ENCODE measurements around the gene FAM83D. TPM values are rescaled to one million over a fixed set of nuclear protein-coding genes. Genes with fewer than 3 reads are reported as not detected.
A peak's percentile ranks its signal among the peaks of the same experiment; 100 is the strongest.

The FAM83D gene
- polyA plus RNA-seq, 2 of the 4 experiments (the other 2 are of a cell fraction) = 57.1 to 58.3 TPM

DNA sequence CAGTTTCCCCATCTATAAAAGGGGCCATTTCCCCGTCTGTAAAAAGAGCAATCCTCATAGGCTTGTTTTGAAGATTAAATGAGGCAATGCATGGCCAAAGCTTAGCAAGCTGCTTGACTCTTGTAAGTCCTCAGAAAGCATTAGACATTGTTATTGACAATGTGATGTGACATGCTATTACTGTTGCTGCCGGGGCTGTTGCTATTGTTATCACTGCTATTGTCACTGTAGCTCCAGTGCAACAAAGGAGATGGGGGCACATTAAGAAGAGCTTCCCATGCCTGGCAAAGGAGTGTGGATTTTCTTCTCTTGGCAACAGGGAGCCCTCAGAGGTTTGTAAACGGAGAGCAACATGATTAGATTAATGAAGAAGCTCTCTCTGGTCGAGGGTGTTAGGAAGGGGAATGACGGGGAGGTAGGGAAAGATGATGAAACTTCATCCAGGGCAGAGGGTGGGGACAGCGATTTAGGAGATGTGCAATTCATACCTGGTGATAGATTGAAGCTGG lies 33.1 kb upstream of the FAM83D start:
- Histone ChIP-seq H3K27ac (no peak overlapping the region), H3K4me3 (no peak overlapping the region), H3K9me3 (no peaks in the 10 kb centered on the region), H3K4me1 (peaks cover 9% of the 10 kb centered on the region; the same call in 1 of the 3 replicates), H3K4me2 (no peak overlapping the region)
- ChIA-PET POLR2A (no interaction called here), CTCF (interaction anchor here (0.6 to 6.1 kb wide), 29 partner anchors 8 to 289 kb away, joined by 3 to 84 read pairs (median 4); partner anchors contain the start of genes FAM83D and SLC32A1)
- TF ChIP-seq ZNF302 (CRISPR knock-in tag; IDR thresholded peaks at IDR 0.05) = no peak
- TF ChIP-seq NPAS2 (CRISPR knock-in tag; IDR thresholded peaks at IDR 0.05; ENCODE audit: borderline replicate concordance) = no peak
- TF ChIP-seq POLR2A (IDR thresholded peaks at IDR 0.05; ENCODE audit: low read length) = no peak
- TF ChIP-seq TP53 (CRISPR knock-in tag; IDR thresholded peaks at IDR 0.05) = no peak
- no peak for TF ChIP-seq ZSCAN20 (CRISPR knock-in tag; IDR thresholded peaks at IDR 0.05)
- TF ChIP-seq KDM5A (IDR thresholded peaks at IDR 0.05) = no peak
- TF ChIP-seq ZFP36 (IDR thresholded peaks at IDR 0.05; ENCODE audit: borderline replicate concordance, partially characterized antibody) = no peak
- no peak for TF ChIP-seq CHD2 (IDR thresholded peaks at IDR 0.05; ENCODE audit: low read length, partially characterized antibody)
- DNase-seq (ENCODE audit: low read depth in 1 of 2, low spot score in 1 of 2) (no peak), ATAC-seq (no peak), FAIRE-seq (no peak)
- WGBS (ENCODE audit: missing lambda C conversion rate) = 60% methylated on average over 6 of the region's 6 CpGs

DNA sequence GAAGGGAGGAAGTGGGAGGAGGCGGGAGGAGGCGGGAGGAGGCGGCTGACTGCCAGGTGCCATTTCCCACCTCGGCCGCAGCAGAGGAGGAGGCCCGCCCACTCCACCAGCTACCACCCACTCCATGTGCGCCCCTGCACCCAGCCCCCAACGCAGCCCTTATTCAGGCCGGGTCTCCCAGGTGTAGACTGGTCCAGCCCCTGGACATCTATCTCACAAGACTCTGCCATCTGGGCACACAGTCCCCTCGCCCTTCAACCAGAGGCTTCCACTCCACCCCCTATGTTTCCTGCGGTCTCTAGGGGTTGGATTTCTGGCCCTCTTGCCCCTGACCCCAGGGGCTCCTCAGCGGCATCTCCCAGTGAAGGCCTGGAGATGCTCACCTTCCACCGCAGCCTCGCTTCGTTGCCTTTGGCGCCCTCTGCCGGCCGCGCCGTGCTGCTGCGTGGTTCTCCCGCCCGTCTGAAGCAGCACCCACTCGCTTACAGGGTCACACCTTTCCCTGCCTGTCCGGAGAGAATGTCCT lies 32.6 kb upstream of the FAM83D start:
- H3K4me2 ChIP-seq = peak overlapping the region; percentile 91
- POLR2A ChIA-PET = no interaction called here

DNA sequence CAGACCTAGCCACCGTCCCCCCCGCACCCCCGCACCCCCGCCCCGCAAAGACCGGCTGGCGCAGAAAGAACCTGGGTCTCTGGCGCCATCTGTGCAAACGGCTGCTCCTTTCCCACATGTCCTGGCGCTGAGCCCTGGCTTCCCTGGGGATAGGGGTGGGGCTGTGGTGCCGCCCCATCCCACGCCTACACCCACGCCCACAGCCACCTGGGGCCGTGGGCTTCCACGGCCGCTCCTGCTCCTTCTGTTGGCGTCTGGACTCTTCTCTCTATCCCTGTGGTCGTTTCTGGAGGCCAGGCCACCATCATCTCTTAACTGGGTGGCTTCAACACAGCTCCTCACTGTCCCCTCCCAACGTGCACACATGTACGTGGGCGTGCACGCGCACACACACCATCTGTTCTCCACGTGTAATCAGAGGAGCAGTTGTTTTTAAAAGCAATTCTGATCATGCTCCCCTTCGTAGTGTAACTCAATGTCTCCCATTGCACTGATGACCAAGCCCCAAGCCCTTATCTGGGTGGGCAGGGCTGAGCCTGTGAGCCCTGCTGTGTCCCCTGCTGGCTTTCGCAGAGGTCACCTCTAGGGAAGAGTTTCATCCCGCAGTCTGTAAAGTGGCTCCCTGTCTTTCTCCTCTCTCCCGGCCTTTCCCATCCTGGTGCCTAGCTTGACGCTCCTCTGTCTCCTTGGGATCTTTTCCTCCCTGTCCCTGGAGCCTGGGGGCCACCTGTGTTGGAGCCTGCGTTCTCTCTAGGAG lies 31.9 kb upstream of the FAM83D start:
- peaks cover 9% of the 10 kb centered on the region; the same call in 1 of the 3 replicates for H3K4me1 ChIP-seq
- H3K4me3 ChIP-seq = peak overlapping the region; percentile 37
- H3K4me2 ChIP-seq = peak overlapping the region; percentile 91
- H3K9me3 ChIP-seq = no peaks in the 10 kb centered on the region
- FAIRE-seq (no peak), DNase-seq (ENCODE audit: low read depth in 1 of 2, low spot score in 1 of 2) (peak; percentile 21 to 71), ATAC-seq (peak; percentile 75 to 85)
- WGBS (ENCODE audit: missing lambda C conversion rate) = 34% methylated on average over 21 of the region's 30 CpGs
- POLR2A ChIA-PET = interaction anchor here (0.8 kb wide), 1 partner anchor 32 kb away, joined by 3 read pairs; the partner anchor contains the start of gene FAM83D
- TF ChIP-seq ZFP36 (IDR thresholded peaks at IDR 0.05; ENCODE audit: borderline replicate concordance, partially characterized antibody) = no peak
- no peak for TF ChIP-seq MAFK (IDR thresholded peaks at IDR 0.05; ENCODE audit: partially characterized antibody)
- no peak for TF ChIP-seq CBX8 (IDR thresholded peaks at IDR 0.05)
- TF ChIP-seq RFX5 (IDR thresholded peaks at IDR 0.05) = no peak
- TF ChIP-seq, protein P1, sequence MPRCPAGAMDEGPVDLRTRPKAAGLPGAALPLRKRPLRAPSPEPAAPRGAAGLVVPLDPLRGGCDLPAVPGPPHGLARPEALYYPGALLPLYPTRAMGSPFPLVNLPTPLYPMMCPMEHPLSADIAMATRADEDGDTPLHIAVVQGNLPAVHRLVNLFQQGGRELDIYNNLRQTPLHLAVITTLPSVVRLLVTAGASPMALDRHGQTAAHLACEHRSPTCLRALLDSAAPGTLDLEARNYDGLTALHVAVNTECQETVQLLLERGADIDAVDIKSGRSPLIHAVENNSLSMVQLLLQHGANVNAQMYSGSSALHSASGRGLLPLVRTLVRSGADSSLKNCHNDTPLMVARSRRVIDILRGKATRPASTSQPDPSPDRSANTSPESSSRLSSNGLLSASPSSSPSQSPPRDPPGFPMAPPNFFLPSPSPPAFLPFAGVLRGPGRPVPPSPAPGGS (IDR thresholded peaks at IDR 0.05) = no peak
- TF ChIP-seq, protein P2, sequence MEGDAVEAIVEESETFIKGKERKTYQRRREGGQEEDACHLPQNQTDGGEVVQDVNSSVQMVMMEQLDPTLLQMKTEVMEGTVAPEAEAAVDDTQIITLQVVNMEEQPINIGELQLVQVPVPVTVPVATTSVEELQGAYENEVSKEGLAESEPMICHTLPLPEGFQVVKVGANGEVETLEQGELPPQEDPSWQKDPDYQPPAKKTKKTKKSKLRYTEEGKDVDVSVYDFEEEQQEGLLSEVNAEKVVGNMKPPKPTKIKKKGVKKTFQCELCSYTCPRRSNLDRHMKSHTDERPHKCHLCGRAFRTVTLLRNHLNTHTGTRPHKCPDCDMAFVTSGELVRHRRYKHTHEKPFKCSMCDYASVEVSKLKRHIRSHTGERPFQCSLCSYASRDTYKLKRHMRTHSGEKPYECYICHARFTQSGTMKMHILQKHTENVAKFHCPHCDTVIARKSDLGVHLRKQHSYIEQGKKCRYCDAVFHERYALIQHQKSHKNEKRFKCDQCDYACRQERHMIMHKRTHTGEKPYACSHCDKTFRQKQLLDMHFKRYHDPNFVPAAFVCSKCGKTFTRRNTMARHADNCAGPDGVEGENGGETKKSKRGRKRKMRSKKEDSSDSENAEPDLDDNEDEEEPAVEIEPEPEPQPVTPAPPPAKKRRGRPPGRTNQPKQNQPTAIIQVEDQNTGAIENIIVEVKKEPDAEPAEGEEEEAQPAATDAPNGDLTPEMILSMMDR (IDR thresholded peaks at IDR 0.05) = no peak; the same call in 2 of the 3 replicates
- no peak for TF ChIP-seq RCOR1 (IDR thresholded peaks at IDR 0.05; ENCODE audit: low read depth, low read length)
- no peak for TF ChIP-seq PHF8 (IDR thresholded peaks at IDR 0.05; ENCODE audit: borderline replicate concordance, low read depth)
- no peak for TF ChIP-seq KDM5A (IDR thresholded peaks at IDR 0.05)
- no peak for TF ChIP-seq EHMT2 (IDR thresholded peaks at IDR 0.05; ENCODE audit: low read depth)
- TF ChIP-seq NPAS2 (CRISPR knock-in tag; IDR thresholded peaks at IDR 0.05; ENCODE audit: borderline replicate concordance) = no peak
- H3K27ac ChIP-seq = peak overlapping the region; percentile 53 to 76; a peak in 5 of 6 replicates
- CTCF ChIA-PET = interaction anchor here (0.7 to 6.1 kb wide), 26 partner anchors 9 to 250 kb away, joined by 3 to 84 read pairs (median 4); partner anchors contain the start of genes DHX35, FAM83D and SLC32A1

More for the DNA sequence above, 32.6 kb upstream of the FAM83D start:
- CTCF ChIA-PET = interaction anchor here (0.7 to 6.1 kb wide), 28 partner anchors 8 to 290 kb away, joined by 3 to 84 read pairs (median 5); partner anchors contain the start of genes DHX35, FAM83D and SLC32A1
- peak overlapping the region; percentile 37 for H3K4me3 ChIP-seq
- DNase-seq (ENCODE audit: low read depth in 1 of 2, low spot score in 1 of 2) = peak; percentile 63 to 83
- peak overlapping the region; percentile 53 to 76; a peak in 5 of 6 replicates for H3K27ac ChIP-seq
- H3K9me3 ChIP-seq = no peaks in the 10 kb centered on the region
- TF ChIP-seq MAFK (IDR thresholded peaks at IDR 0.05; ENCODE audit: partially characterized antibody) = no peak
- TF ChIP-seq, protein P2 (IDR thresholded peaks at IDR 0.05) = peak; percentile 82
- no peak for TF ChIP-seq KDM1A (IDR thresholded peaks at IDR 0.05; ENCODE audit: low read depth)
- no peak for TF ChIP-seq EHMT2 (IDR thresholded peaks at IDR 0.05; ENCODE audit: low read depth)
- no peak for TF ChIP-seq RCOR1 (IDR thresholded peaks at IDR 0.05; ENCODE audit: low read depth, low read length)
- TF ChIP-seq SREBF2 (IDR thresholded peaks at IDR 0.05) = no peak
- TF ChIP-seq FOSL2 (IDR thresholded peaks at IDR 0.05) = no peak
- TF ChIP-seq FOSL2 (CRISPR knock-in tag; IDR thresholded peaks at IDR 0.05) = no peak
- TF ChIP-seq RAD21 (conservative IDR thresholded peaks at IDR 0.05 in 1 of 2, IDR thresholded peaks at IDR 0.05 in 1 of 2) = peak; percentile 78 to 89
- TF ChIP-seq FOXS1 (CRISPR knock-in tag; IDR thresholded peaks at IDR 0.05) = no peak
- TF ChIP-seq SMC3 (IDR thresholded peaks at IDR 0.05) = peak; percentile 87
- no peak for TF ChIP-seq HDAC2 (IDR thresholded peaks at IDR 0.05)
- TF ChIP-seq, protein P3, sequence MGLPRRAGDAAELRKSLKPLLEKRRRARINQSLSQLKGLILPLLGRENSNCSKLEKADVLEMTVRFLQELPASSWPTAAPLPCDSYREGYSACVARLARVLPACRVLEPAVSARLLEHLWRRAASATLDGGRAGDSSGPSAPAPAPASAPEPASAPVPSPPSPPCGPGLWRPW (IDR thresholded peaks at IDR 0.05) = no peak
- TF ChIP-seq NR3C1 (IDR thresholded peaks at IDR 0.05) = no peak
- TF ChIP-seq MYC (IDR thresholded peaks at IDR 0.05; ENCODE audit: borderline replicate concordance, low read length) = no peak
- TF ChIP-seq, protein P4, sequence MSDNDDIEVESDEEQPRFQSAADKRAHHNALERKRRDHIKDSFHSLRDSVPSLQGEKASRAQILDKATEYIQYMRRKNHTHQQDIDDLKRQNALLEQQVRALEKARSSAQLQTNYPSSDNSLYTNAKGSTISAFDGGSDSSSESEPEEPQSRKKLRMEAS (IDR thresholded peaks at IDR 0.05) = peak; percentile 53; the same call in 1 of the 2 replicates
- TF ChIP-seq HOXB13 (CRISPR knock-in tag; IDR thresholded peaks at IDR 0.05; ENCODE audit: low read depth) = no peak
- no peak for TF ChIP-seq CHD2 (IDR thresholded peaks at IDR 0.05; ENCODE audit: low read length, partially characterized antibody)
- FAIRE-seq = no peak
- 24% methylated on average over 16 of the region's 25 CpGs for WGBS (ENCODE audit: missing lambda C conversion rate)
- peak; percentile 89 to 97 for ATAC-seq
- peaks cover 9% of the 10 kb centered on the region; the same call in 1 of the 3 replicates for H3K4me1 ChIP-seq
